A673 (cell line): ENCODE data around the gene RER1. TPM values are rescaled to one million over a fixed set of nuclear protein-coding genes. Genes with fewer than 3 reads are reported as not detected.

Experiments
- BruUV-seq: library from RNA; stranded (reverse); fragments of 400-500 nt; replicated peaks from 2 replicates; lab custom pipeline; 2021; lab: Mats Ljungman, UMichigan
- CTCF ChIA-PET: fragments of 300-600 bp; sonication (Branson Sonifier 250); formaldehyde crosslinking; loops from one replicate; lab custom pipeline; 2022; ENCODE audit warnings: antibody characterized with exemption; lab: Charles Lee
- POLR2A ChIA-PET: fragments of 300-600 bp; sonication (Branson Sonifier 250); formaldehyde crosslinking; loops from one replicate; lab custom pipeline; 2022; ENCODE audit warnings: antibody characterized with exemption; ENCODE audit not compliant: low non-redundant PET; lab: Charles Lee
- DNase-seq: peaks from one replicate; pipeline ENCODE4 v3.0.0-alpha.2; 2015; ENCODE audit warnings: low spot score
- H3K27ac ChIP-seq: fragments of 200-600 bp; sonication (generic); 2 replicates; pipeline ENCODE4 v1.5.1; 2016; ENCODE audit warnings: mixed run types, low read depth, mild to moderate bottlenecking, mixed read lengths, antibody characterized with exemption, low read length; ENCODE audit not compliant: poor library complexity, severe bottlenecking
- H3K27me3 ChIP-seq: fragments of 200-600 bp; sonication (generic); replicated peaks from 2 replicates; pipeline ENCODE4 v1.6.1; 2017; ENCODE audit warnings: mixed run types, low read depth, mild to moderate bottlenecking, mixed read lengths, antibody characterized with exemption, low read length; ENCODE audit not compliant: insufficient read depth, poor library complexity
- H3K36me3 ChIP-seq: fragments of 200-600 bp; sonication (generic); 2 replicates; pipeline ENCODE4 v1.6.1; 2016; ENCODE audit warnings: mixed run types, mild to moderate bottlenecking, mixed read lengths, antibody characterized with exemption, low read length; ENCODE audit not compliant: insufficient read depth, poor library complexity, severe bottlenecking
- H3K4me1 ChIP-seq: fragments of 200-600 bp; sonication (generic); 2 replicates; pipeline ENCODE4 v1.6.1; 2017; ENCODE audit warnings: mixed run types, mild to moderate bottlenecking, mixed read lengths, antibody characterized with exemption, low read length; ENCODE audit not compliant: insufficient read depth, poor library complexity, severe bottlenecking
- H3K4me3 ChIP-seq: fragments of 200-600 bp; sonication (generic); 2 replicates; pipeline ENCODE4 v1.5.1; 2016; ENCODE audit warnings: low read depth, mixed run types, mild to moderate bottlenecking, mixed read lengths, low read length; ENCODE audit not compliant: poor library complexity, severe bottlenecking
- H3K9me3 ChIP-seq: fragments of 200-600 bp; sonication (generic); 2 replicates; pipeline ENCODE4 v1.6.1; 2016; ENCODE audit warnings: mixed run types, low read depth, mild to moderate bottlenecking, mixed read lengths, antibody characterized with exemption, low read length; ENCODE audit not compliant: poor library complexity, severe bottlenecking
- EZH2 ChIP-seq: fragments of 200-600 bp; sonication (generic); IDR thresholded peaks from 2 replicates; pipeline ENCODE4 v1.6.1; 2017; ENCODE audit warnings: borderline replicate concordance, low read depth, mild to moderate bottlenecking, mixed read lengths, antibody characterized with exemption, low read length; ENCODE audit not compliant: poor library complexity, severe bottlenecking
- intact Hi-C: fragments of 100-400 bp; cut with micrococcal nuclease; formaldehyde crosslinking; loops from one replicate; pipeline ENCODE4 v1.10.0; 2022; ENCODE audit not compliant: unreplicated experiment
- total RNA-seq: library from RNA; stranded (reverse); gene quantifications from 2 replicates; pipeline ENCODE4 v1.2.3, GENCODE V29; 2021
- TF ChIP-seq, protein P1 (sequence below): fragments of 300-800, 200-600 bp; sonication (generic); conservative IDR thresholded peaks from 2 replicates; pipeline ENCODE4 v1.5.1; 2017; ENCODE audit warnings: low read depth, mild to moderate bottlenecking, antibody characterized with exemption, low read length, moderate library complexity, mixed read lengths

RER1 gene
- total RNA-seq, 1 experiment from 2014 or later = 154 TPM

DNA sequence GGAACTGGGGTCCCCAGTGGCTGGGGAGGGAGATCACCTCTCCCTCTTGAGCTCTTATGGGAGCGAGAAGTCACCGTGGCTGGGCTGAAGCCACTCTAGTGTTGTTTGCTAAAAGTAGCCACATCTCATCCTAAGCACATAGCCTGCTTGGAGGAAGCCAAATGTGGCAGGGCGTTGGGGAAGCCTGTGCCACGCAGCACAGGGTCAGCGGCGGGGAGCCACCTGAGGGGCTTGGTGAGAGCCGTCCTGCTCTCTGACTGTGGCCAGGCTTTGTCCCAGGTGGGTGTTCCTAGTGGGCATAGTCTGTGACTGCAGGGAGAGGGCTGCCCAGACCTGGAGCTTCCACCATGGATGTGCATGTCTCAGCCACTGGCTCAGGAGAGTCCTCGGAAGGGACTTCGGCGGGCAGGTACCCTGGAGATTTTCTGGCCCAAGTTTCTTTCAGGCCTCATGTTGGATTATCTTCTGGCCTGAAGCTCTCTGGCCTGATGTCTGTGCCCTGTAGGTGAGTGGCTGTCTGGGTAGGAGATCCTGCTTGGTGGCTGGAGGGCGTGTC lies 39.2 kb upstream of the RER1 start:
- no peaks in the 10 kb centered on the region for H3K9me3 ChIP-seq
- no peak overlapping the region for H3K27ac ChIP-seq
- intact Hi-C loops = no loop called here
- BruUV-seq = no TSS peak
- no peak overlapping the region for H3K4me3 ChIP-seq
- DNase-seq = no peak
- H3K36me3 ChIP-seq = no peaks in the 10 kb centered on the region
- no peaks in the 10 kb centered on the region for H3K4me1 ChIP-seq
- H3K27me3 ChIP-seq = no peaks in the 10 kb centered on the region
- TF ChIP-seq EZH2 = no peak
- TF ChIP-seq, protein P1, sequence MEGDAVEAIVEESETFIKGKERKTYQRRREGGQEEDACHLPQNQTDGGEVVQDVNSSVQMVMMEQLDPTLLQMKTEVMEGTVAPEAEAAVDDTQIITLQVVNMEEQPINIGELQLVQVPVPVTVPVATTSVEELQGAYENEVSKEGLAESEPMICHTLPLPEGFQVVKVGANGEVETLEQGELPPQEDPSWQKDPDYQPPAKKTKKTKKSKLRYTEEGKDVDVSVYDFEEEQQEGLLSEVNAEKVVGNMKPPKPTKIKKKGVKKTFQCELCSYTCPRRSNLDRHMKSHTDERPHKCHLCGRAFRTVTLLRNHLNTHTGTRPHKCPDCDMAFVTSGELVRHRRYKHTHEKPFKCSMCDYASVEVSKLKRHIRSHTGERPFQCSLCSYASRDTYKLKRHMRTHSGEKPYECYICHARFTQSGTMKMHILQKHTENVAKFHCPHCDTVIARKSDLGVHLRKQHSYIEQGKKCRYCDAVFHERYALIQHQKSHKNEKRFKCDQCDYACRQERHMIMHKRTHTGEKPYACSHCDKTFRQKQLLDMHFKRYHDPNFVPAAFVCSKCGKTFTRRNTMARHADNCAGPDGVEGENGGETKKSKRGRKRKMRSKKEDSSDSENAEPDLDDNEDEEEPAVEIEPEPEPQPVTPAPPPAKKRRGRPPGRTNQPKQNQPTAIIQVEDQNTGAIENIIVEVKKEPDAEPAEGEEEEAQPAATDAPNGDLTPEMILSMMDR = no peak
- POLR2A ChIA-PET = no interaction called here
- CTCF ChIA-PET = interaction anchor here (0.7 kb wide), 1 partner anchor 30 kb away, joined by 3 read pairs; no protein-coding TSS in a partner anchor

DNA sequence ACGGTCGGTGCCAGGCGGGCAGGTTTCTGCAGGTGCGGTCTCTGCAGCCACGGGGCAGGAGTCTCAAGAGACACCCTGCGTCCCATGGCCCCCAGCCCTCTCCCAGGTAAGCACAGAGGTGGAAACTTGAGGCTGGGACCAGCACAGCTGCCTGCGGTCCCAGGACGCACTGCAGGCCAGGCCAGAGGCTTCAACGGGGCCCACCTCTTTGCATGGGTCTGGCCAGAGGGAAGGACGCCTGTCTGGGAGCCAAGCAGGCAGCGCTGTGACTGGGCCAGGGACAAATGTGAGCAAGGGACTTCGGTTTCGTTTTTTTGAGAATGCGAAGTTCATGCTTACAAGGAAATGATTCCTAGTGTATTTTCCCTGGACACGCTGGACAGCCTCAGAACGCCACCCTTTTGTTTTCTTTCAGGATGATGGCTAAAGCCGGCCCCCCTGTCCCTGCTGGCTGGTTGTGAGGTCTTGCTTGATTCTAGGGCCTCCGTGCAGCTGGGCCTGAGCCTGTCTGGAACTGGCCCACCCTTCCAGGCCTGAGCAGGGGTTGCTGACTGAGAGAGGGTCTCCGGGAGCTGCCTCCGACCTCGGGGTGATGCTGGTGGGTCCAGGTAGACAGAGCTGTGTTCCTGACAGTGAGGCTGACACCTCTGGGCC lies 38.6 kb upstream of the RER1 start:
- Histone ChIP-seq H3K9me3 (no peaks in the 10 kb centered on the region), H3K4me3 (no peak overlapping the region), H3K27me3 (no peaks in the 10 kb centered on the region), H3K4me1 (no peaks in the 10 kb centered on the region), H3K36me3 (no peaks in the 10 kb centered on the region), H3K27ac (no peak overlapping the region)
- no peak for DNase-seq
- no TSS peak for BruUV-seq
- TF ChIP-seq, protein P1 = no peak
- TF ChIP-seq EZH2 = no peak
- POLR2A ChIA-PET = no interaction called here
- intact Hi-C loops = no loop called here
- CTCF ChIA-PET = no interaction called here

DNA sequence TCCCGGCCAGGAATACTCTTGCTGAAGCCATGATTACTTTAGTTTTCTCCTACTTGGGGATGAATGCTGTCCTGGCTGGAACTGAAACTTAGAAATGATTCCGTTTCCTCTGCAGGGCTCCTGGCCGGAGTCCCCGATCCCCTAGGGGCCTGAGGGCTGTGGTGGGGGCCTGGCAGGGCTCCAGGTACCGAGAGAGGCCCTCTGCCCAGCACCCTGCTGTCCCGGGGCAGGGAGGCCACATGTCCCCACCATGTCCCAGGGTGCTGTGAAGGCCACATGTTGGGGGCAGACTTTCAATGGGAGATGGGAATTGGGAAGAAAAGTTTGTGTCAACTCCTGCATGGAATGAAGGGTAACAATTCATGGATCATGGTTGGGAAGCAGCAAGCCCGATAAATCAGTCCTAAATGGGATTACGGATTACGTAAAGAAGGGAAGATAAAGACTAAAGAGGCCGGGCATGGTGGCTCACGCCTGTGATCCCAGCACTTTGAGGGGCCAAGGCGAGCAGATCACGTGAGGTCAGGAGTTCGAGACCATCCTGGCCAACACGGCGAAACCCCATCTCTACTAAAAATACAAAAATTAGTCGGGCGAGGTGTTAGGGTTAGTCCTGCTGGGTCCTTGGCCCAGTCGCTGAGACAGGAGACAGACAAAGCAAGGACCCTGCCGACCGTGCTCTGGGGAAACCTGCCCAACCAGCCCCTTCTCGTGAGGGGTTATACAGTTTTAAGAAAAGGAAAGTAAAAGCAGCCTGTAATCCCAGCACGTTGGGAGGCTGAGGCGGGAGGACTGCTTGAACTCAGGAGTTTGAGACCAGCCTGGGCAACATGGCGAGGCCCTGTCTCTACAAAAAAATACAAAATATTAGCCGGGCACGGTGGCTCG lies 37.8 kb upstream of the RER1 start:
- Histone ChIP-seq H3K27me3 (no peaks in the 10 kb centered on the region), H3K9me3 (no peaks in the 10 kb centered on the region), H3K36me3 (no peaks in the 10 kb centered on the region), H3K27ac (no peak overlapping the region), H3K4me1 (no peaks in the 10 kb centered on the region), H3K4me3 (no peak overlapping the region)
- CTCF ChIA-PET = no interaction called here
- TF ChIP-seq EZH2 = no peak
- TF ChIP-seq, protein P1 = no peak
- no peak for DNase-seq
- intact Hi-C loops = no loop called here
- POLR2A ChIA-PET = interaction anchor here (0.6 kb wide), 1 partner anchor 154 kb away, joined by 9 read pairs; no protein-coding TSS in a partner anchor
- no TSS peak for BruUV-seq
